GM19025 (cell line): ENCODE data around the gene COL18A1.
"Not testable (repeated sequence)": the region's sequence is repeated elsewhere in the genome, so short reads cannot be mapped to it uniquely, and the experiment has no call there.

Source experiments
- ATAC-seq: cut with Tn5 transposase; IDR thresholded peaks from one replicate; pipeline ENCODE4 v1.9.1; 2021; ENCODE audit warnings: mild to moderate bottlenecking, low read depth, moderate library complexity; ENCODE audit not compliant: unreplicated experiment

Gene COL18A1

DNA sequence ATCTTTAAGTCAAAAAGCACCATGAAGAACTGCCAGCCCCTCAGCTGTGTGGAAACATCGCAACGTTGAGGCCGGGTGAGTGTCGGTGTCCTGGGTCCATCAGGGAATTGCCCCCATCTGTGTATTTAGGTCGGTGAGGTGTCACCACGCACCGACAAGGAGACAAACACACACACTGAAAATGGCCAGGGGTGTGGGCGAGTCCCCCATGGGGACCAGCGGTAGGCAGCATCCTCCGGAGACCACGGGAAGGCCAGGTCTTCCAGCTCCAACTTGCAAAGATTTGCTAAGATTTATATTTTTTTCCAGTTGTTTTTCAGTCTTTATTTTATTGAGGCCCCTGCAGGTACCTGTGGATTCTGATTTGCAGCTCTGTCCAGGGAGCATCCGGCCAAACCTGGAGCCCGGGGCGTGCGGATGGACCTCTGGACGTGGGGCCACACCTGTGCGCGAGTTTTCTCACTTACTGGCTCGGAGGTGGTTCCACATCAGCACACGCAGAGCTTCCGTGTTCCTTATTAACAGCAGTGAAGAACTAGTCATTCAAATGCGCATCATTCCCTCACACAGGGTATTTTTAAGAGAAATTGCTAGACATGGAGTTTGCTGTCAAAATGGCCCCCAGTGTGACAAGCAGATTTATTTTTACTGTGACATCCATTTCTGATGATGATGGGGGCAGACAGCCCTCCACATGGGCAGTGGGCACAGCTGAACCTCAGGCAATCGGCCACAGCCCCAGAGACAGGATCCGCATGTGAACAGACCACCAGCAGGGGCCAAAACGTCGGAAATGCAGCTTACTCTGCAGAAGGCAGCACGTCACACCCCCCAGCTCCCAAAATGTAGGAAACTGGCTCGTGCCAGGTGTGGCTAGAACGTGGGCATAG, 154.5 kb downstream of the COL18A1 start:
- no peak for ATAC-seq

DNA sequence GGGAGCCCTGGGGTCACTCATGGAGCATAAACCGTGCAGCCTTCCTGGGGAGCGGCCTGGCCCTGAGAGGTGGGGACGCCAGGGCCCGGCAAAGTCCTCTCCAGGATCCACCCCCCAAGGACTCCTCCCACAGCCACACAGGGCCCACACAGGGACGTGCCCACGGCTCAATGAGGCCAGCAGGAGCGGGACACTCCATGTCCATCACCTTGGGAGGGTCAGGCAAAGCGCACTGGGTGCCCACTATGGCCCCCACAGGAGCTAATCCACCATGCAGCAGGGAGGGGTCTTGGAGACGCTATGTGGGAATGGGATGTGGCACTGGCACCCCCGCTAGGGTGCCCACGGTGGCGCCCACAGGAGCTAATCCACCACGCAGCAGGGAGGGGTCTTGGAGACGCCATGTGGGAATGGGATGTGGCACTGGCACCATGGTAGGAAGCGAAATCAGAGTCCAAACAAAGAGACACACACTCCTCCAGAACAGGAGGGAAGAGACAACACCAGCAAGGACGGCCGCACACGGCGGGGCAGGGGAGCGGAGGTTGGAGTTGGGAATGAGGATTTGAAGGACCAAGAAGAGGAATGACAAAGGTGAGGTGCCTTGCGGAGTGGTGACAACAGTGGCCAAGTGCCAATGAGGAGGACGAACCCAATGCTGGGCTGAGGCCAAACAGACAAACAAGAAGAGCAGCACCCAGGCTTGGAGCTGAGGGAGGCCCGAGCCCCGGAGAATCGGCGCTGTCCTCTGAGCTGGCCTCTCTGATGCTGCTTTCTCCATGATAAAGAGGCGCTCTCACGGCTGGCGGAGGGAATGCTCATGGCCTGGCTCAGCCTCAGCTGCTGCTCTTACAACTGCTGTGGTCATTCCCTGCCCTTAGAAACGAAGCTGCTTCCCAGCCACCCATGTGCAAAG, 155.4 kb downstream of the COL18A1 start:
- no peak for ATAC-seq

DNA sequence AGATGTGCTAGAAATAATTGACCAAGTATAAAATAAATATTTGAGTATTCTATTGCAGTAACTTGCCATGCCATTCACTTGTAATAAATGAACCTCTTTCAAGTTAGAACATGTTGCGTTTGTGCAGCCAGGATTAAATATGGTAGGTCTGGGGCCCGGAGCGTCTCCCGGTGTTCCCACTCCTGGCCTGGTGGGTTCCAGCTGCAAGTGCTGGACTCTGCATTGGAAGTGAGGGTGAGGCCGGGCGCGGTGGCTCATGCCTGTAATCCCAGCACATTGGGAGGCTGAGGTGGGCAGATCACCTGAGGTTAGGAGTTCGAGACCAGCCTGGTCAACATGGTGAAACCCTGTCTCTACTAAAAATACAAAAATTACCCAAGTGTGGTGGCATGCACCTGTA, 156.3 kb downstream of the COL18A1 start:
- ATAC-seq, result not testable (repeated sequence)

DNA sequence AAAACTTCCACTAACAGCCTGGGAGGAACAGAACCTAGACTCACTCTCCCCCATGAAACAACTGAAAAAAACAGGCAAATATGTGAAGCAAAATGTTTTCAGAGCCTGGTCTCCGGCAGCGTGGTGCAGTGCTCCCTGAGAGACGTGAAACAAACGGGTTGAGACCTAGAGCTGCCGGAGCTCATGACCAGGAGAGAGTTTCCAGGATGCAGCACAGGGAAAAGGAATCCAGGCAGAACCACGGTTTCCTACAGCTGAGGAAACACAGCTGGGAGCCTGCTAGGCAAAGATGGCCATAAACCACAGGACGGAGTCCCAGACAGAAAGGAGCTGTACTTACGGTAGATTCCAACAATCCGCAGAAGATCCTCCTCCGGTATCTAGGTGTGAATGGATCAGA, 157.4 kb downstream of the COL18A1 start:
- no peak for ATAC-seq

DNA sequence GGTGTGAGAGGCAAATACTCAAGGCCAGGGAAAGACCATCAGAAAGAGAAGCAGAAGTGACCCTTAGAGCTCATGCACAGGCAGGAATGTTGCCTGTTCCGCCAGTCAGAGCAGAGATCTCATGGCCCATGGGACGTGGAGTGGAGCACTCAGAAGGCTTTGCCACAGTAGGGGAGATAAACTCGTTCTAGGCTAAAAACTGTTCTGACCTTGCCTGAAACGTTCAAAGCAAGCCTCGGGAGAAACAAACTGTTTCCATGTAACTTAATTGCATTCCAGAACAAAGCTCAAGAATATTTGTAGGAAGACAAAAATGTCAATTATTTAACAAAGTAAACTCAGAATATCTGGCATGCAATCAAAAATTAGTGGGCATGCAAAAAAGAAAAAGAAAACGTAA, 158.0 kb downstream of the COL18A1 start:
- ATAC-seq, result no peak
